ENCODE measurements around the gene CACNB4.

DNA sequence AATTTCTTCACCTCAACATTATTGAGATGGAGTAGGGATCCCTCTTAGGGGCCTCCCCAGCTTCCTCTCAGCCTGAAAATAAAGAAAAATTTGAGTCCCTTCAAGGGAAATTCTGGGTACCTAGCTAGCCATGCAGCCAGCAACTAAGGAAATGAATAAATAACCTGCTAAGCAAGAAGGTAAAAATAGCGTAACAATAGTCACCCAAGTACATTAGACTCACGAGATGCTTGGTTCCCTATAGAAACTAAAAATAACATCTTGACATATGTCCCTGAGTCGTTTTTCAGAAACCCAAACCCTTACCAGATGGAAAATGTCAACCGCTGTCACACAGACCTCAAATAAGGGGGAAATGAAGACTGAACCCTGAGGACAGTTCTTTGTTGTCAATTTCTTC is 51.9 kb downstream of the CACNB4 start:
- TF ChIP-seq CTCF (IDR thresholded peaks at IDR 0.05): no peak
- TF ChIP-seq POLR2A (IDR thresholded peaks at IDR 0.05): no peak
